Immature natural killer cell (primary cell): ENCODE measurements around the gene NEK3. TPM values are rescaled to one million over a fixed set of nuclear protein-coding genes. Genes with fewer than 3 reads are reported as not detected.
"Not testable (repeated sequence)": the region's sequence is repeated elsewhere in the genome, so short reads cannot be mapped to it uniquely, and the experiment has no call there.

Experiments
- DNase-seq, 3 donors: peaks; one replicate each; pipeline ENCODE4 v3.0.0; 2022; ENCODE audit warnings: mixed read lengths in 1 of 3
- H3K27ac Mint-ChIP-seq, 6 donors: one replicate each; pipeline ENCODE4 v1.8.0; 2020; ENCODE audit warnings: mixed read lengths in 6 of 6, mild to moderate bottlenecking in 5 of 6, inconsistent platforms in 4 of 6, moderate library complexity in 3 of 6
- H3K27me3 Mint-ChIP-seq, 3 donors: one replicate each; pipeline ENCODE4 v1.8.0; 2020 to 2021; ENCODE audit warnings: low read depth in 3 of 3, mild to moderate bottlenecking in 3 of 3, mixed read lengths in 3 of 3, moderate library complexity in 3 of 3, inconsistent platforms in 1 of 3
- H3K36me3 Mint-ChIP-seq, 3 donors: one replicate each; pipeline ENCODE4 v1.8.0; 2020; ENCODE audit warnings: mixed read lengths in 3 of 3, inconsistent platforms in 2 of 3, mild to moderate bottlenecking in 2 of 3
- H3K4me1 Mint-ChIP-seq, 2 donors: one replicate each; pipeline ENCODE4 v1.8.0; 2020; ENCODE audit warnings: inconsistent platforms in 2 of 2, mild to moderate bottlenecking in 2 of 2, mixed read lengths in 2 of 2, moderate library complexity in 1 of 2
- H3K4me3 Mint-ChIP-seq, 5 donors: one replicate each; pipeline ENCODE4 v1.8.0; 2020; ENCODE audit warnings: mild to moderate bottlenecking in 5 of 5, mixed read lengths in 5 of 5, inconsistent platforms in 3 of 5, moderate library complexity in 3 of 5
- H3K9me3 Mint-ChIP-seq, 6 donors: one replicate each; pipeline ENCODE4 v1.8.0; 2020; ENCODE audit warnings: mild to moderate bottlenecking in 6 of 6, mixed read lengths in 6 of 6, inconsistent platforms in 4 of 6, moderate library complexity in 3 of 6
- polyA plus RNA-seq, 3 donors: library from polyadenylated mRNA; unstranded; fragments of 300-500 nt; fragmentation: Illumina TruSeq; gene quantifications; one replicate each; pipeline ENCODE4 v1.2.3, GENCODE V29; 2021

The NEK3 gene
- polyA plus RNA-seq, 3 donors from 2014 or later = 1.6 to 3.6 (median 3.2) TPM

- Mint-ChIP-seq H3K27me3 (peaks cover 0 to 13% (median 13%) of the 10 kb centered on the region in 3 donors), H3K4me1 (peaks cover 18 to 24% of the 10 kb centered on the region in 2 donors), H3K27ac (no peak overlapping the region), H3K36me3 (peaks cover 10 to 20% (median 14%) of the 10 kb centered on the region in 3 donors), H3K4me3 (peak overlapping the region in 3 of 5 donors; percentile 10 to 85 (median 23)), H3K9me3 (no peaks in the 10 kb centered on the region)
- DNase-seq = no peak
Measured at GRCh38 chr13:52127378-52127777, 32.0 kb downstream of the NEK3 start.

- Mint-ChIP-seq H3K4me1 (peaks cover 18 to 24% of the 10 kb centered on the region in 2 donors), H3K27me3 (peaks cover 0 to 13% (median 13%) of the 10 kb centered on the region in 3 donors), H3K4me3 (peak overlapping the region in 1 of 5 donors; percentile 2), H3K27ac (no peak overlapping the region), H3K9me3 (no peaks in the 10 kb centered on the region), H3K36me3 (peaks cover 0 to 3% (median 0%) of the 10 kb centered on the region in 3 donors)
- DNase-seq = no peak
Measured at GRCh38 chr13:52125547-52125946, 33.9 kb downstream of the NEK3 start.

DNA sequence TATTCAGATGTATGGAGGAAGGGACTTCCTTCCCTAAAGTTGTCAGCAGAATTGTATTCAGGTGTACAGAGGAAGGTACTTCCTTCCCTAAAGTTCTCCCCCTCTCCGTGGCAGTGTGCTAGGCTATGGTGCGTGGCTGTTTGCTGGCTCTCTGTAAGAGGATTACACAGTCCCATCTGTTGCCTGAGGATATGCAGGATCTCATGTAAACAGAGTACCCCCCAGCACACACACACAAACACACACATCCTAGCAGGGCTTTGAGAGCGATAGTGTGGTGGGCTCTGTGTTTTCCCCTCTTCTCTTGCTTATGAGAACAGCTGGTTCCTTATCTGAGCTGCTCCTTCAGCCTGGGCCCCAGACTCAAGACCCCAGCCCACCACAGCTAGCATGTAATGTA, 40.8 kb downstream of the NEK3 start:
- H3K27ac Mint-ChIP-seq = no peak overlapping the region
- H3K27me3 Mint-ChIP-seq = peaks cover 2 to 4% (median 4%) of the 10 kb centered on the region in 3 donors
- no peak for DNase-seq
- H3K9me3 Mint-ChIP-seq = no peaks in the 10 kb centered on the region
- no peaks in the 10 kb centered on the region for H3K36me3 Mint-ChIP-seq
- no peaks in the 10 kb centered on the region for H3K4me1 Mint-ChIP-seq
- H3K4me3 Mint-ChIP-seq = no peak overlapping the region

DNA sequence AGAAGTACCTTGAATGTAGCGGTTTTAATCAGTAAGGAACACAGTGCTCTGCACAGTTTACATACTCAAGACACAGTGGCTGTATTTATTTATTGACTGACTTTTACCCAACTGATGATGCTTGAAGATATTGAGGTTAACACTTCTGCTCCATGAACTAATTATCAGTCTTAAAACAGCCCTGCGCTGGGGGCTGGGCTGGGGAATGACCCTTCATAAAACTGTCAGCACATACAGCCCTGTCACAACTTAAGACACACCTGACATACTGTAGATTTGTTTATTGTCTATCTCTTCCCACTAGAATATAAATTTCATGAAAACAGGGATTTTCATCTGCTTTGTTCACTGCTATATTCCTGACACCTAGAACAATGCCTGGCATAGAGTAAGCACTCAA, 41.3 kb downstream of the NEK3 start:
- H3K4me1 Mint-ChIP-seq = no peaks in the 10 kb centered on the region
- no peak for DNase-seq
- no peak overlapping the region for H3K4me3 Mint-ChIP-seq
- H3K27me3 Mint-ChIP-seq = peaks cover 3 to 4% (median 4%) of the 10 kb centered on the region in 3 donors
- no peaks in the 10 kb centered on the region for H3K9me3 Mint-ChIP-seq
- H3K36me3 Mint-ChIP-seq = no peaks in the 10 kb centered on the region
- no peak overlapping the region for H3K27ac Mint-ChIP-seq

- no peaks in the 10 kb centered on the region for H3K4me1 Mint-ChIP-seq
- no peak for DNase-seq
- H3K27me3 Mint-ChIP-seq = peaks cover 0 to 6% (median 2%) of the 10 kb centered on the region in 3 donors
- no peaks in the 10 kb centered on the region for H3K9me3 Mint-ChIP-seq
- no peak overlapping the region for H3K27ac Mint-ChIP-seq
- H3K4me3 Mint-ChIP-seq = no peak overlapping the region
- H3K36me3 Mint-ChIP-seq = no peaks in the 10 kb centered on the region
Measured at GRCh38 chr13:52112591-52112990, 46.8 kb downstream of the NEK3 start.

DNA sequence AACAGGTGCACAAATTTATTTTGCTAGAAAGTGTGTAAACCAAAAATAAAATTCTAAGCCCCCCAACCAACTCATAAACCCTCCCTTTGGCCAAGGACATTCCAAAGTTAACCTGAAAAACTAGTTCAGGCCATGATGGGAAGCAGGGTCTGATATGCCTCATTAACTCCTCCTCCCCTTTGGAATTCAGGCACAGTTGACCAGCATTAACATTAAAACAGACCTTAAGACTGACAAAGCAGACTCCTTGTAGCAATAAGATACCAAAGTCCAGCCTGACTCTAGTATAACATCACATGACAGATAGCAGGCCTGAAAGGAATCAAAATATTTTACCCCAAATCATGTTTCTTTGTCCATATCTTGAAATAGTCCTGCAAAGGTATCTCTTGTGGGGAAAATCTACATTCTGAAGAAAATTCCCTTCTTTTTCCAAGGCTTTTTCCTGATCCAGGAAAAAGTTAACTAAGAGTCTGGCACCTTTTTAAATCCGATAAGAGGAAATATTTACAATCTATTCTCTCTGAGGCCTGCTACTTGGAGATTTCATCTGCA, 50.2 kb downstream of the NEK3 start:
- Mint-ChIP-seq H3K4me1 (no peaks in the 10 kb centered on the region), H3K36me3 (no peaks in the 10 kb centered on the region), H3K9me3 (peaks cover 0 to 2% (median 0%) of the 10 kb centered on the region in 6 donors), H3K27me3 (peaks cover 0 to 6% (median 2%) of the 10 kb centered on the region in 3 donors), H3K4me3 (no peak overlapping the region), H3K27ac (no peak overlapping the region)
- DNase-seq = no peak

GRCh38 chr13:52105841-52106240, 53.6 kb downstream of the NEK3 start:
- DNase-seq = no peak
- Mint-ChIP-seq H3K36me3 (no peaks in the 10 kb centered on the region), H3K4me3 (no peak overlapping the region), H3K27ac (no peak overlapping the region), H3K4me1 (no peaks in the 10 kb centered on the region), H3K9me3 (peaks cover 0 to 2% (median 0%) of the 10 kb centered on the region in 6 donors), H3K27me3 (peaks cover 0 to 4% (median 2%) of the 10 kb centered on the region in 3 donors)

DNA sequence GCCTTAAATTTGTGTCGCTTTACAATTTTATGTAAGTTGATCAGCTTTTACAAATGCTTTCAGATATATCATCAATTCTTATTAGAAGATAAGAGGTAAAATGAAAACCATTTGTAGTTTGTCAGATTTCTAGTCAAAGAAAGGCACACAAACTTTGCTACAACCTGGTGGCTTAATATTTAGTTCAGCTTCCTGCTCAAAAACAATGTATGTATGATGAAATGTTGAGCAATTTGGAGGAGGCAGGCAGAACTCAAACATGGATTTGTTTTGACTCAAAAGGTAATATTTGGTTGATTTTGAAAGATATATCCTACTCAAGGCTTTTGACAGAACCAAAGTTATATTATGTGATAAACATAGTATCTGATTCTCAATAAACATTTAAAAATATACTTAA, 54.8 kb downstream of the NEK3 start:
- H3K4me1 Mint-ChIP-seq = no peaks in the 10 kb centered on the region
- no peak overlapping the region for H3K4me3 Mint-ChIP-seq
- no peak for DNase-seq

DNA sequence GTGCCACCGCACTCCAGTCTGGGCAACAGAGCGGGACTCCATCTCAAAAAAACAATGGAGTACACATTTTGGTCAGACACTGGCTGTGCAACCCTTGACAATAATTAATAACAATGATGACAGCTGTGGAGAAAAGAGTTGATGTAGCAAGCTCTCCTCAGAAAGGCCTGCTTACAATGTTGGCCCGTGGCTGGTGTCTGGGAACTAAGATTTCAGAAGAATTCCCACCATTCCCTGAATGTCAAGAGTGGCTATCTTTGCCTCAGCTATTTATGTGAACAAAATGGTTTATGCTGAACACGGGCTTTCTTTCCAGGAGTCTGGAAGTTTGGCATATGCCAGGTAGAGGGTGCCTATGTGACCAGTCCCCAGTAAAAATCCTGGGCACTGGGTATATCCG, 56.0 kb downstream of the NEK3 start:
- Mint-ChIP-seq H3K4me3 (no peak overlapping the region), H3K27ac (no peak overlapping the region), H3K27me3 (peaks cover 0 to 2% (median 0%) of the 10 kb centered on the region in 3 donors), H3K36me3 (no peaks in the 10 kb centered on the region), H3K4me1 (no peaks in the 10 kb centered on the region), H3K9me3 (peaks cover 0 to 2% (median 0%) of the 10 kb centered on the region in 6 donors)
- no peak for DNase-seq

More for the DNA sequence above, 54.8 kb downstream of the NEK3 start:
- H3K27me3 Mint-ChIP-seq = peaks cover 0 to 4% (median 0%) of the 10 kb centered on the region in 3 donors
- H3K36me3 Mint-ChIP-seq = no peaks in the 10 kb centered on the region
- H3K9me3 Mint-ChIP-seq = peaks cover 0 to 2% (median 0%) of the 10 kb centered on the region in 6 donors
- H3K27ac Mint-ChIP-seq = no peak overlapping the region

DNA sequence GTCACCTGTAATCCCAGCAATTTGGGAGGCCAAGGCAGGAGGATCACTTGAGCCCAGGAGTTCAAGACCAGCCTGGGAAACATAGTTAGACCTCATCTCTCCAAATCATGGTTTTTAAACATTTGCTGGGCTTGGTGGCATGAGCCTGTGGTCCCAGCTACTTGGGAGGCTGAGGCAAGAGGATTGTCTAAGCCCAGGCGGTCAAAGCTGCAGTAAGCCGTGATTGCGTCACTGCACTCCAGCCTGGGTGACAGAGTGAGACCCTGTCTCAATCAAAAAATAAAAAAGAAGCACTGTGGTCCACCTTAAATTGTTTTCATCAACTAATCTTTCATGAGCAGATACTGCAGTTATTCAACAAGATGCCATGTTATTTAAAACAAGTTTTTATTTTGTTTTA, 57.0 kb downstream of the NEK3 start:
- not testable (repeated sequence) for H3K9me3 Mint-ChIP-seq, DNase-seq, H3K4me3 Mint-ChIP-seq, H3K27ac Mint-ChIP-seq, H3K27me3 Mint-ChIP-seq, H3K4me1 Mint-ChIP-seq, H3K36me3 Mint-ChIP-seq

DNA sequence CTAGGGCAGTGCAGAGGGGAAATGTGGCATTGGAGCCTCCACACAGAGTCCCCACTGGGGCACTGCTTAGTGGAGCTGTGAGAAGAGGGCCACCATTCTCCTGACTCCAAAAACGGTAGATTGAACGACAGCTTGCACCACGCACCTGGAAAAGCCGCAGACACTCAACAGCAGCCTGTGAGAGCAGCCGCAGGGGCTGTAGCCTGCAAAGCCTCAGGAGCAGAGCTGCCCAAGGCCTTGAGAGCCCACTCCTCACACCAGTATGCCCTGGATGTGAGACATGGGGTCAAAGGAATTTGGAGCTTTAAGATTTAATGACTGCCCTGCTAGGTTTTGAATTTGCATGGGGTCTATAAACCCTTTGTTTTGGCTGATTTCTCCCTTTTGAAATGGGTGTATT, 62.2 kb downstream of the NEK3 start:
- Mint-ChIP-seq H3K36me3 (no peaks in the 10 kb centered on the region), H3K4me1 (no peaks in the 10 kb centered on the region), H3K4me3 (no peak overlapping the region), H3K27me3 (peaks cover 0 to 5% (median 4%) of the 10 kb centered on the region in 3 donors), H3K9me3 (no peaks in the 10 kb centered on the region), H3K27ac (no peak overlapping the region)
- DNase-seq = no peak

GRCh38 chr13:52096748-52097147, 62.6 kb downstream of the NEK3 start:
- Mint-ChIP-seq H3K4me1 (no peaks in the 10 kb centered on the region), H3K27me3 (peaks cover 0 to 4% (median 3%) of the 10 kb centered on the region in 3 donors), H3K9me3 (no peaks in the 10 kb centered on the region), H3K36me3 (no peaks in the 10 kb centered on the region), H3K27ac (no peak overlapping the region), H3K4me3 (no peak overlapping the region)
- DNase-seq = no peak

GRCh38 chr13:52096062-52096461, 63.3 kb downstream of the NEK3 start:
- peaks cover 0 to 4% (median 3%) of the 10 kb centered on the region in 3 donors for H3K27me3 Mint-ChIP-seq
- H3K4me1 Mint-ChIP-seq = no peaks in the 10 kb centered on the region
- no peak for DNase-seq
- no peak overlapping the region for H3K27ac Mint-ChIP-seq
- no peaks in the 10 kb centered on the region for H3K36me3 Mint-ChIP-seq
- H3K4me3 Mint-ChIP-seq = no peak overlapping the region
- no peaks in the 10 kb centered on the region for H3K9me3 Mint-ChIP-seq

DNA sequence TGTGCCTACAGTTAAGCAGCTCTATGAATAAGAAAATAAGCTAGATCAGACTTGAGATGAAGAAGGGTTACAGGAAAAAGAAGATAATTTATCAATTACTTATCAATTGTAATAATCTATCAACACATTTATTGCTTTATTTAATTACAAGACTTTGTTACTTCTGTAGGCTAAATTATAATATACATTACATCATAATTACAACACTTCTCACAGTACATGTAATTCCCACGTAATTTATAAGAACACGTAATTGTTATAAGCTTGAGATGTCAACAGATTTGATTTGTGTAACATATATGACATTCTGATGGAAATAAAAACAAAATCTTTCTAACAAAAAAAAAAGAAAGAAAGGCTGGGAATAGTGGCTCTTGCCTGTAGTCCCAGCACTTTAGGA, 67.3 kb downstream of the NEK3 start:
- no peak overlapping the region for H3K27ac Mint-ChIP-seq
- no peak overlapping the region for H3K4me3 Mint-ChIP-seq
- peaks cover 0 to 6% (median 3%) of the 10 kb centered on the region in 3 donors for H3K27me3 Mint-ChIP-seq
- no peak for DNase-seq
- no peaks in the 10 kb centered on the region for H3K36me3 Mint-ChIP-seq
- H3K4me1 Mint-ChIP-seq = no peaks in the 10 kb centered on the region
- no peaks in the 10 kb centered on the region for H3K9me3 Mint-ChIP-seq

DNA sequence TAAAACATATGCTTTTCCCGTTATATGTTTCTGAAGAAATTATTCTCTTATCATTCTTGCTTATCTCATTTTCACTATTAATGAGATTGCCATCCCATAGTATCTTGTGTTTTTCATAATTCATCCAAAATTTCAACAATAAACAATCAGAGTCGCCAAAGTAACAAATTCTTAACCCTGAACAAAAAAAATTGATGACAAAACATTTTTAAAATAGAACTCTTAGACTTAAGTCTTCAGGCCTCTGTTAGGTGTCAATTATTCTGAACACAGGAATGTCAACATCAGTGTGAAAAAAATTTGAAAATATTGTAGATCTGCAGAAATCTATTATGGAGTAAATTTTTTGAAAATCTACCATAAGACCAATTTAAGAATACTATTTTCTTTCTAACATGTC, 67.9 kb downstream of the NEK3 start:
- Mint-ChIP-seq H3K36me3 (no peaks in the 10 kb centered on the region), H3K9me3 (no peaks in the 10 kb centered on the region), H3K27me3 (peaks cover 0 to 6% (median 4%) of the 10 kb centered on the region in 3 donors), H3K4me1 (no peaks in the 10 kb centered on the region), H3K4me3 (no peak overlapping the region), H3K27ac (no peak overlapping the region)
- no peak for DNase-seq
